Endothelial cell of umbilical vein (primary cell): ENCODE measurements around the gene DTWD2.

Source experiments
- EZH2 ChIP-seq: IDR thresholded peaks from 2 replicates; pipeline ENCODE4 v1.6.1; 2012; ENCODE audit warnings: borderline replicate concordance, low read depth, mild to moderate bottlenecking, moderate library complexity, low read length, inconsistent platforms; ENCODE audit not compliant: severe bottlenecking
- MYC ChIP-seq: IDR thresholded peaks from one replicate; pipeline ENCODE4 v1.6.1; 2011; ENCODE audit warnings: mild to moderate bottlenecking, low read depth, low read length
- POLR2A ChIP-seq: IDR thresholded peaks from 2 replicates; pipeline ENCODE4 v1.6.1; 2012; ENCODE audit warnings: low read depth, mild to moderate bottlenecking, control low read depth, low read length
- POLR2AphosphoS5 ChIP-seq: IDR thresholded peaks from 2 replicates; pipeline ENCODE4 v1.6.1; 2012; ENCODE audit warnings: low read depth, mild to moderate bottlenecking, control low read depth, low read length, moderate library complexity; ENCODE audit not compliant: insufficient read depth
- TF ChIP-seq, protein P1 (sequence below), 2 donors: IDR thresholded peaks; 1 replicate in 1 of 2; 2 replicates in 1 of 2; pipeline ENCODE4 v1.5.1; 2011; ENCODE audit warnings: low read length in 2 of 2, mild to moderate bottlenecking in 2 of 2, moderate library complexity in 2 of 2, control low read depth in 1 of 2, inconsistent platforms in 1 of 2, low read depth in 1 of 2; ENCODE audit not compliant: insufficient read depth in 1 of 2; ENCODE audit errors: extremely low read depth in 1 of 2
- TF ChIP-seq, protein P2 (sequence below): IDR thresholded peaks from 2 replicates; pipeline ENCODE4 v1.6.1; 2011; ENCODE audit not compliant: insufficient read depth, insufficient read length

DNA sequence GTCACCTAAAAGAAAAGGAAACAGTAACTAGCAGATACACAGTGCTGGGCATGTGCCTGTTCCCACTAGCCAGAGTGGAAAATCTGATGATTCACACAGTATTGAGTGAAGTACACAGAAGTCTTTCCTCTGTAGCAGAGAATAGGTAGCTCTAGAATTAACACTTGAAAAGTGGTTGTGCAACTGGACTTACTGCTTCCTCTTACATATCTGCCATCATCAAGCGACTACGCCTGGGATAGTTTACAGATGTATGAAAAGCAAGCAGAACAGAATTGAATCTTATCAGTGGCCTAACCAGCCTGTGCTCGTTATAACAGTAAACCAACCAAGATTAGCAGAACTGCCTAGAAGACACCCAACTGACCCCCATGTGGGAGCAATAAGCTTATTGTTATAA is 130.6 kb downstream of the DTWD2 start:
- TF ChIP-seq, protein P1, sequence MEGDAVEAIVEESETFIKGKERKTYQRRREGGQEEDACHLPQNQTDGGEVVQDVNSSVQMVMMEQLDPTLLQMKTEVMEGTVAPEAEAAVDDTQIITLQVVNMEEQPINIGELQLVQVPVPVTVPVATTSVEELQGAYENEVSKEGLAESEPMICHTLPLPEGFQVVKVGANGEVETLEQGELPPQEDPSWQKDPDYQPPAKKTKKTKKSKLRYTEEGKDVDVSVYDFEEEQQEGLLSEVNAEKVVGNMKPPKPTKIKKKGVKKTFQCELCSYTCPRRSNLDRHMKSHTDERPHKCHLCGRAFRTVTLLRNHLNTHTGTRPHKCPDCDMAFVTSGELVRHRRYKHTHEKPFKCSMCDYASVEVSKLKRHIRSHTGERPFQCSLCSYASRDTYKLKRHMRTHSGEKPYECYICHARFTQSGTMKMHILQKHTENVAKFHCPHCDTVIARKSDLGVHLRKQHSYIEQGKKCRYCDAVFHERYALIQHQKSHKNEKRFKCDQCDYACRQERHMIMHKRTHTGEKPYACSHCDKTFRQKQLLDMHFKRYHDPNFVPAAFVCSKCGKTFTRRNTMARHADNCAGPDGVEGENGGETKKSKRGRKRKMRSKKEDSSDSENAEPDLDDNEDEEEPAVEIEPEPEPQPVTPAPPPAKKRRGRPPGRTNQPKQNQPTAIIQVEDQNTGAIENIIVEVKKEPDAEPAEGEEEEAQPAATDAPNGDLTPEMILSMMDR (IDR thresholded peaks at IDR 0.05; ENCODE audit: extremely low read depth in 1 of 2, insufficient read depth in 1 of 2, low read depth in 1 of 2, low read length in 2 of 2), result no peak
- TF ChIP-seq POLR2A (no peak), EZH2 (no peak), POLR2AphosphoS5 (no peak), MYC (no peak)
- TF ChIP-seq, protein P2, sequence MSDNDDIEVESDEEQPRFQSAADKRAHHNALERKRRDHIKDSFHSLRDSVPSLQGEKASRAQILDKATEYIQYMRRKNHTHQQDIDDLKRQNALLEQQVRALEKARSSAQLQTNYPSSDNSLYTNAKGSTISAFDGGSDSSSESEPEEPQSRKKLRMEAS, result no peak
